Measurements from ENCODE around the gene ADH1A. TPM values are rescaled to one million over a fixed set of nuclear protein-coding genes. Genes with fewer than 3 reads are reported as not detected.

Gene ADH1A
- total RNA-seq (not detected in 2 replicates), polyA plus RNA-seq (not detected in 2 replicates)

DNA sequence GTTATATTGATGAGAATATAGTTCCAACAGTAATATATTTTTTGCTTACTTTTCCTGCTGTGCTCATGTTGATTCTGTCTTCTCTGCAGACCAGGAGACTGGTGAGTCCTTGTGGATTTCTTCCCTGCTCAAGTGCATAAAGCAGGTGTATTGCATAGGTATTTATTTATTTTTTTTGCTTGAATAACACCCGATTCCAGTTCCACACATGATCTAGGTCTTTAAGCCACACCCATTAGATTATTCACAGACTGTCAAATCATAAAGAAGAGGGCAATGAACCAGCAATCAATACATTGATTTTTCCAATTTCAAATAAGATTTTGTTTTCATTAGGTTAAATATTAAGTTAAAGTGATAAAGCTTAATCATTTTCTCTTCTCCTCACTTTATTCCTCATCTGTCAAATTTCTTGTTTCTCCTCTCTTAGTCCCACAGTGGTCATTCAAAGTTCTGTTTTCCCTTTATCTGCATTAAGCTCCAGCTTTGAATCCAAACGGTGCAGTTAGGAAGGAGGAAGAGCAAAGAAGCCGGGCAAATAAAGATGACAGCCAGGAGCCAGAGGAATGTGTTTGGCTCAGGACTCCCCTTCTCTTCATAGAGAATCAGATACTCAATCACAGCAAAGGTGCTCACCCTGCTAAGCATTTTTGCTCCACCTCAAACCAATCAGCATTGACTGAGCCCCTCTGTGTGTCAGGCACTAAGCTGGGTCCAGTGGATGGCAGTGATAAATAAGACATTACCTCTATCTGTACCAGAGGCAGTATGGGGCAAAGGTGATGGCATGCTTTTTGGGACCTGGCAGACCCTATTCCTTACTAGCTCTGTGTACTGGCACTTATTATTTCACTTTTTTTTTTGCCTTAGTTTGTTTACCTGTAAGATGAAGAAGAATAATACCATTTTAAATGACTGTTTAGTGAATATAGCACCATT is at the start of gene ADH1A:
TSS of gene ADH1A (minus strand) at position 138 of the 939 bp plus-strand sequence. CDS start at position 67, 71 bp downstream.
- H3K27ac ChIP-seq, result no peak within 1 kb of the TSS

DNA sequence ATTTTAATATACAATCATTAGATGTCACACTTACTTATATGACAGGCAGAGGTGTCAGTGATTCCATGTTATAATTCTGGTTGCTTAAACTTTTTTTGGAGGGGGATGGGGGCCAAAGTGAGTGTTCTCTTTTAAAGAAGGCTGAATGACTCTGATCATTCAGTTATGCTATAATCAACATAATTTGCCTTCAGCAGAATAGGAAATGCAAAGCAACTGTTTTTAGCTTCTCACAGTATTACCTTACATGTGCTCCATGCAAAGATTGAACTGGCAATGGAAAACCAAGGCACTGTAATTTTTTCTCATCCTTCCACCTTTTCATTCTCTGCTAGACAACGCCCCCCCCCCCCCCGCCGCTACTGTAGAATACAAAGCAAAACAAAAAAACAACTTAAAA is 48.4 kb upstream of the ADH1A start:
- no peak for DNase-seq (ENCODE audit: low read depth in 1 of 2, low spot score in 1 of 2)
- H3K36me3 ChIP-seq, result no peaks in the 10 kb centered on the region
- TF ChIP-seq, protein P1, sequence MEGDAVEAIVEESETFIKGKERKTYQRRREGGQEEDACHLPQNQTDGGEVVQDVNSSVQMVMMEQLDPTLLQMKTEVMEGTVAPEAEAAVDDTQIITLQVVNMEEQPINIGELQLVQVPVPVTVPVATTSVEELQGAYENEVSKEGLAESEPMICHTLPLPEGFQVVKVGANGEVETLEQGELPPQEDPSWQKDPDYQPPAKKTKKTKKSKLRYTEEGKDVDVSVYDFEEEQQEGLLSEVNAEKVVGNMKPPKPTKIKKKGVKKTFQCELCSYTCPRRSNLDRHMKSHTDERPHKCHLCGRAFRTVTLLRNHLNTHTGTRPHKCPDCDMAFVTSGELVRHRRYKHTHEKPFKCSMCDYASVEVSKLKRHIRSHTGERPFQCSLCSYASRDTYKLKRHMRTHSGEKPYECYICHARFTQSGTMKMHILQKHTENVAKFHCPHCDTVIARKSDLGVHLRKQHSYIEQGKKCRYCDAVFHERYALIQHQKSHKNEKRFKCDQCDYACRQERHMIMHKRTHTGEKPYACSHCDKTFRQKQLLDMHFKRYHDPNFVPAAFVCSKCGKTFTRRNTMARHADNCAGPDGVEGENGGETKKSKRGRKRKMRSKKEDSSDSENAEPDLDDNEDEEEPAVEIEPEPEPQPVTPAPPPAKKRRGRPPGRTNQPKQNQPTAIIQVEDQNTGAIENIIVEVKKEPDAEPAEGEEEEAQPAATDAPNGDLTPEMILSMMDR (IDR thresholded peaks at IDR 0.05; ENCODE audit: low read depth, low read length), result no peak
- no peaks in the 10 kb centered on the region for H3K9me3 ChIP-seq (ENCODE audit: low read depth)
- no peaks in the 10 kb centered on the region for H3K4me1 ChIP-seq (ENCODE audit: low read depth)
- no peak overlapping the region for H3K27ac ChIP-seq
- no peak overlapping the region for H3K4me3 ChIP-seq
- H3K27me3 ChIP-seq, result no peaks in the 10 kb centered on the region

More for the DNA sequence above, at the start of gene ADH1A:
- Histone ChIP-seq H3K36me3 (no peaks in the 10 kb centered on the region), H3K4me1 (ENCODE audit: low read depth) (no peaks in the 10 kb centered on the region), H3K9me3 (ENCODE audit: low read depth) (no peaks in the 10 kb centered on the region), H3K27me3 (no peaks in the 10 kb centered on the region), H3K4me3 (no peak within 1 kb of the TSS)
- TF ChIP-seq, protein P1 (IDR thresholded peaks at IDR 0.05; ENCODE audit: low read depth, low read length), result no peak
- no peak for DNase-seq (ENCODE audit: low read depth in 1 of 2, low spot score in 1 of 2)

DNA sequence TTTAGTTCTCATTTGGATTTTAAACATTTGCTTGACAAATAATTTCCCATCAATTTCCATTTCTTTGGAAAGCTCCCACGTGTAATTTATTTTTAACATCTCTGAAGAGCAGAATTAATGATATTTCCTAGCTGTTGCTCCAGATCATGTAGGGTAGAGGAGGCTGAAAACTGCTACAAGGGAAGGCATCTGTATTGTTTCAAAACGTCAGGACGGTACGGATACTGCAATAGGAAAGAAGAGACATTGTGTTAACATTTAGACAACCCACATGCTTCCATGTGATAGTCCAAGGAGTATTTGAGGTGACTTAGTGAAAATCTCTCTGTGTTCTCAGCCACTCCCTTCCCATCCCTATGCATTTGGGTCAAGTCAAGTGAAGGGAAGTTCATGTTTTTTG is 45.8 kb upstream of the ADH1A start:
- no peak for DNase-seq (ENCODE audit: low read depth in 1 of 2, low spot score in 1 of 2)
- Histone ChIP-seq H3K4me3 (no peak overlapping the region), H3K27ac (no peak overlapping the region), H3K9me3 (ENCODE audit: low read depth) (no peaks in the 10 kb centered on the region), H3K36me3 (no peaks in the 10 kb centered on the region), H3K4me1 (ENCODE audit: low read depth) (no peaks in the 10 kb centered on the region), H3K27me3 (no peaks in the 10 kb centered on the region)
- TF ChIP-seq, protein P1 (IDR thresholded peaks at IDR 0.05; ENCODE audit: low read depth, low read length), result no peak

GRCh38 chr4:99334880-99335279 is 44.1 kb upstream of the ADH1A start:
- DNase-seq (ENCODE audit: low read depth in 1 of 2, low spot score in 1 of 2), result no peak
- Histone ChIP-seq H3K9me3 (ENCODE audit: low read depth) (no peaks in the 10 kb centered on the region), H3K36me3 (no peaks in the 10 kb centered on the region), H3K4me3 (no peak overlapping the region), H3K27ac (no peak overlapping the region), H3K4me1 (ENCODE audit: low read depth) (no peaks in the 10 kb centered on the region), H3K27me3 (no peaks in the 10 kb centered on the region)
- TF ChIP-seq, protein P1 (IDR thresholded peaks at IDR 0.05; ENCODE audit: low read depth, low read length), result no peak

GRCh38 chr4:99330648-99331047 is 39.9 kb upstream of the ADH1A start:
- no peak overlapping the region for H3K4me3 ChIP-seq

More at GRCh38 chr4:99330648-99331047, 39.9 kb upstream of the ADH1A start:
- Histone ChIP-seq H3K4me1 (ENCODE audit: low read depth) (no peaks in the 10 kb centered on the region), H3K9me3 (ENCODE audit: low read depth) (no peaks in the 10 kb centered on the region), H3K36me3 (no peaks in the 10 kb centered on the region), H3K27ac (no peak overlapping the region), H3K27me3 (no peaks in the 10 kb centered on the region)
- DNase-seq (ENCODE audit: low read depth in 1 of 2, low spot score in 1 of 2), result no peak
- TF ChIP-seq, protein P1 (IDR thresholded peaks at IDR 0.05; ENCODE audit: low read depth, low read length), result no peak

Data from cardiac muscle cell (in vitro differentiated cells and primary cell).